ENCODE measurements around the gene IL18. TPM values are rescaled to one million over a fixed set of nuclear protein-coding genes. Genes with fewer than 3 reads are reported as not detected.

IL18 gene
- total and polyA plus RNA-seq, 4 donors: 3.0 to 5.2 (median 3.5) TPM

DNA sequence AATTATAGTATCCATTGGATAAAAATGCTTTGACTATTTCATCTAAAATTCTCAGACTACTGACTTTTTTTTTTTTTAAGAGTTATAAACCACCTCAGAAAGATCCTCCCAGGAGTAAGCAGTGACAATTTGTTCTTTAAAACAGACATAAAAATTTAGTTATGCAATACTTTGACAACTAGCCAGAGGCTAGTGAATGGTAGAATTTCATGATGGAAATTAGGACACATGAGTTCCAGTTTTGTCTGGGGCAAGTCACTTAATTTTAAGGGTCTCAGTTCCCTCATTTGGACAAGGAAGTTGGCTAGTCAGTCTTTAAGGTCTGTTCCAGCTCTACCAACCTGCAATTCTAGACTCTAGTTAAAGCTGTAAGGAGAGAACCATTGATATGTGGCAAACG is 2.9 kb downstream of the IL18 start:
- H3K4me1 ChIP-seq (ENCODE audit: control insufficient read depth in 4 of 4, insufficient read depth in 4 of 4, low read length in 3 of 4): peaks cover 3 to 25% (median 16%) of the 10 kb centered on the region in 4 donors
- WGBS: 69% methylated on average over 1 of the region's 1 CpG
- no peak overlapping the region for H3K4me3 ChIP-seq (ENCODE audit: low read depth in 1 of 3, low read length in 3 of 3)
- no peaks in the 10 kb centered on the region for H3K36me3 ChIP-seq (ENCODE audit: control insufficient read depth in 4 of 4, insufficient read depth in 3 of 4, low read depth in 1 of 4, low read length in 3 of 4)
- peak in 1 of 2 donors; percentile 7 for TF ChIP-seq HNF4A (conservative IDR thresholded peaks at IDR 0.05)
- TF ChIP-seq, protein P1, sequence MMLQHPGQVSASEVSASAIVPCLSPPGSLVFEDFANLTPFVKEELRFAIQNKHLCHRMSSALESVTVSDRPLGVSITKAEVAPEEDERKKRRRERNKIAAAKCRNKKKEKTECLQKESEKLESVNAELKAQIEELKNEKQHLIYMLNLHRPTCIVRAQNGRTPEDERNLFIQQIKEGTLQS (IDR thresholded peaks at IDR 0.05): no peak
- no peak for TF ChIP-seq GABPA (IDR thresholded peaks at IDR 0.05 in 1 of 2, conservative IDR thresholded peaks at IDR 0.05 in 1 of 2)
- no peak for DNase-seq (ENCODE audit: low spot score)
- H3K9ac ChIP-seq (ENCODE audit: low read depth in 1 of 2, low read length in 2 of 2): no peak overlapping the region
- no peaks in the 10 kb centered on the region for H3K27me3 ChIP-seq (ENCODE audit: control insufficient read depth in 4 of 4, insufficient read depth in 4 of 4, low read length in 3 of 4)
- H3K9me3 ChIP-seq (ENCODE audit: control insufficient read depth in 4 of 4, low read length in 3 of 4): no peaks in the 10 kb centered on the region
- peak overlapping the region; percentile 8 to 28 for H3K27ac ChIP-seq (ENCODE audit: low read depth in 1 of 2, low read length in 2 of 2)

DNA sequence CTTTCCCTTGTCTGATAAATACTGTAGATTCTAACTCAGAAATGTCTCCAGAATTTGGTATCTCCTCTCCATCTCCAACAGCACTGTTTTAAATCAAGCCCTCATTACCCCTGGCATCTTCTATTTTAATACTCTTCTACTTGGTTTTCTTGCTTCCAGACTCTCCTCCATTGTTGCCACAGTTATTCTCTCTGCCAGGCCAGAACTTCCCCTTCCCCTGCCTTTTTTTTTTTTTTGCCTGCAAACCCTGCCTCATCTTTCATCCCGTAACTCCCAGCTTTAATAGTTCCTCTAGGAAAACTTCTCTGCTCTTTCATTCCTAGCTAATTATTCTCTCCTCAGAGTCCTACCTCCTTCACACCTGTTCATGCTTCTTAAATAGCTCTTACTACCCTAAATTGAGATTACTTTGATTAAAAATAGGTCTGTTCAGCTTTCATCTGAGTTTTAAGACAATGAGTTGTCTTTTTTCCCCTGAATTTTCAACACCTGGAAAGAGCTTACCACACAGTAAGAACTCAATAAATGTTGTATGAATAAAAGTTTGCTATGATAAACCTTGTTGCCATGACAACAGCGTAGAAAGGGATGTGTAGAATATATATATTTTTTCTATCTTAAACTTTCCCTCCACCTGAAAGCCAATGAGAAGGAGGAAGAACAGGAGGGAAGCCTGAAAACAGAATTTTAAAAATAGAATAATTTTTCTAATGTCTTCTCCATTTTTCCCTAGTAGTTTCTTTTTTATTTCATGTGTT is 3.6 kb downstream of the IL18 start:
- DNase-seq (ENCODE audit: low spot score): no peak
- WGBS: 65% methylated on average over 2 of the region's 2 CpGs
- H3K9me3 ChIP-seq (ENCODE audit: control insufficient read depth in 4 of 4, low read length in 3 of 4): no peaks in the 10 kb centered on the region
- no peak overlapping the region for H3K9ac ChIP-seq (ENCODE audit: low read depth in 1 of 2, low read length in 2 of 2)
- H3K4me3 ChIP-seq (ENCODE audit: low read depth in 1 of 3, low read length in 3 of 3): no peak overlapping the region
- peaks cover 3 to 25% (median 16%) of the 10 kb centered on the region in 4 donors for H3K4me1 ChIP-seq (ENCODE audit: control insufficient read depth in 4 of 4, insufficient read depth in 4 of 4, low read length in 3 of 4)
- H3K27me3 ChIP-seq (ENCODE audit: control insufficient read depth in 4 of 4, insufficient read depth in 4 of 4, low read length in 3 of 4): no peaks in the 10 kb centered on the region
- H3K36me3 ChIP-seq (ENCODE audit: control insufficient read depth in 4 of 4, insufficient read depth in 3 of 4, low read depth in 1 of 4, low read length in 3 of 4): no peaks in the 10 kb centered on the region
- H3K27ac ChIP-seq (ENCODE audit: low read depth in 1 of 2, low read length in 2 of 2): peak overlapping the region; percentile 8 to 61
- TF ChIP-seq JUND (IDR thresholded peaks at IDR 0.05) (no peak), YY1 (IDR thresholded peaks at IDR 0.05) (no peak), SP1 (IDR thresholded peaks at IDR 0.05) (no peak), FOXA2 (IDR thresholded peaks at IDR 0.05) (no peak), NR2F2 (IDR thresholded peaks at IDR 0.05) (no peak)
- TF ChIP-seq, protein P2, sequence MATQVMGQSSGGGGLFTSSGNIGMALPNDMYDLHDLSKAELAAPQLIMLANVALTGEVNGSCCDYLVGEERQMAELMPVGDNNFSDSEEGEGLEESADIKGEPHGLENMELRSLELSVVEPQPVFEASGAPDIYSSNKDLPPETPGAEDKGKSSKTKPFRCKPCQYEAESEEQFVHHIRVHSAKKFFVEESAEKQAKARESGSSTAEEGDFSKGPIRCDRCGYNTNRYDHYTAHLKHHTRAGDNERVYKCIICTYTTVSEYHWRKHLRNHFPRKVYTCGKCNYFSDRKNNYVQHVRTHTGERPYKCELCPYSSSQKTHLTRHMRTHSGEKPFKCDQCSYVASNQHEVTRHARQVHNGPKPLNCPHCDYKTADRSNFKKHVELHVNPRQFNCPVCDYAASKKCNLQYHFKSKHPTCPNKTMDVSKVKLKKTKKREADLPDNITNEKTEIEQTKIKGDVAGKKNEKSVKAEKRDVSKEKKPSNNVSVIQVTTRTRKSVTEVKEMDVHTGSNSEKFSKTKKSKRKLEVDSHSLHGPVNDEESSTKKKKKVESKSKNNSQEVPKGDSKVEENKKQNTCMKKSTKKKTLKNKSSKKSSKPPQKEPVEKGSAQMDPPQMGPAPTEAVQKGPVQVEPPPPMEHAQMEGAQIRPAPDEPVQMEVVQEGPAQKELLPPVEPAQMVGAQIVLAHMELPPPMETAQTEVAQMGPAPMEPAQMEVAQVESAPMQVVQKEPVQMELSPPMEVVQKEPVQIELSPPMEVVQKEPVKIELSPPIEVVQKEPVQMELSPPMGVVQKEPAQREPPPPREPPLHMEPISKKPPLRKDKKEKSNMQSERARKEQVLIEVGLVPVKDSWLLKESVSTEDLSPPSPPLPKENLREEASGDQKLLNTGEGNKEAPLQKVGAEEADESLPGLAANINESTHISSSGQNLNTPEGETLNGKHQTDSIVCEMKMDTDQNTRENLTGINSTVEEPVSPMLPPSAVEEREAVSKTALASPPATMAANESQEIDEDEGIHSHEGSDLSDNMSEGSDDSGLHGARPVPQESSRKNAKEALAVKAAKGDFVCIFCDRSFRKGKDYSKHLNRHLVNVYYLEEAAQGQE (IDR thresholded peaks at IDR 0.05): no peak
- TF ChIP-seq, protein P3, sequence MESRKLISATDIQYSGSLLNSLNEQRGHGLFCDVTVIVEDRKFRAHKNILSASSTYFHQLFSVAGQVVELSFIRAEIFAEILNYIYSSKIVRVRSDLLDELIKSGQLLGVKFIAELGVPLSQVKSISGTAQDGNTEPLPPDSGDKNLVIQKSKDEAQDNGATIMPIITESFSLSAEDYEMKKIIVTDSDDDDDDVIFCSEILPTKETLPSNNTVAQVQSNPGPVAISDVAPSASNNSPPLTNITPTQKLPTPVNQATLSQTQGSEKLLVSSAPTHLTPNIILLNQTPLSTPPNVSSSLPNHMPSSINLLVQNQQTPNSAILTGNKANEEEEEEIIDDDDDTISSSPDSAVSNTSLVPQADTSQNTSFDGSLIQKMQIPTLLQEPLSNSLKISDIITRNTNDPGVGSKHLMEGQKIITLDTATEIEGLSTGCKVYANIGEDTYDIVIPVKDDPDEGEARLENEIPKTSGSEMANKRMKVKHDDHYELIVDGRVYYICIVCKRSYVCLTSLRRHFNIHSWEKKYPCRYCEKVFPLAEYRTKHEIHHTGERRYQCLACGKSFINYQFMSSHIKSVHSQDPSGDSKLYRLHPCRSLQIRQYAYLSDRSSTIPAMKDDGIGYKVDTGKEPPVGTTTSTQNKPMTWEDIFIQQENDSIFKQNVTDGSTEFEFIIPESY (IDR thresholded peaks at IDR 0.05): no peak
- TF ChIP-seq, protein P4, sequence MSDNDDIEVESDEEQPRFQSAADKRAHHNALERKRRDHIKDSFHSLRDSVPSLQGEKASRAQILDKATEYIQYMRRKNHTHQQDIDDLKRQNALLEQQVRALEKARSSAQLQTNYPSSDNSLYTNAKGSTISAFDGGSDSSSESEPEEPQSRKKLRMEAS (IDR thresholded peaks at IDR 0.05): no peak

Measured in liver (tissue), 9 donors.